K562 (cell line): ENCODE data around the gene ZDHHC14. TPM values are rescaled to one million over a fixed set of nuclear protein-coding genes. Genes with fewer than 3 reads are reported as not detected.

Experiments used
- CBX8 ChIP-seq: fragments of 200-600 bp; sonication (generic); IDR thresholded peaks from 2 replicates; pipeline ENCODE4 v1.6.1; 2012; ENCODE audit warnings: borderline replicate concordance, mixed run types, low read depth, mild to moderate bottlenecking, moderate library complexity, mixed read lengths, low read length, control low read depth, inconsistent platforms; ENCODE audit not compliant: poor library complexity, severe bottlenecking; ENCODE audit errors: extremely low read depth
- CREB1 ChIP-seq, 2 experiments: sonication (generic) in 1 of 2; formaldehyde crosslinking in 1 of 2; IDR thresholded peaks; 2 replicates each; pipeline versions ENCODE4 v1.6.1 to v1.8.0; 2012 to 2022; ENCODE audit warnings: inconsistent platforms in 1 of 2, mild to moderate bottlenecking in 1 of 2, missing genetic modification reagents in 1 of 2, moderate library complexity in 1 of 2
- CREB3 ChIP-seq: fragments of 450-650 bp; conservative IDR thresholded peaks from 2 replicates; pipeline ENCODE4 v1.6.1; 2016; ENCODE audit warnings: missing genetic modification characterization, low read depth, mild to moderate bottlenecking, missing compliant biosample characterization, moderate library complexity
- FOXK2 ChIP-seq, 2 experiments: fragments of 450-650 bp; IDR thresholded peaks in 1 of 2; conservative IDR thresholded peaks in 1 of 2; 2 replicates each; pipeline ENCODE4 v1.6.1; 2016; ENCODE audit warnings: low read depth in 2 of 2, mild to moderate bottlenecking in 1 of 2
- MCM7 ChIP-seq, 2 experiments: fragments of 450-650 bp; IDR thresholded peaks; 2 replicates each; pipeline ENCODE4 v1.6.1; 2016 to 2018
- RHOXF2B ChIP-seq: fragments of 250-450 bp; sonication (Bioruptor Pico); conservative IDR thresholded peaks from 2 replicates; pipeline ENCODE4 v1.5.1; 2021
- SMAD3 ChIP-seq: fragments of 450-650 bp; formaldehyde crosslinking; conservative IDR thresholded peaks from 2 replicates; pipeline ENCODE4 v1.4.0; 2020; ENCODE audit warnings: mild to moderate bottlenecking
- STAT5B ChIP-seq: fragments of 250-450 bp; sonication (Bioruptor Pico); IDR thresholded peaks from 2 replicates; pipeline ENCODE4 v1.8.0; 2021; ENCODE audit warnings: mild to moderate bottlenecking, inconsistent platforms
- polyA plus RNA-seq, 8 experiments: library from polyadenylated mRNA; depleted of rRNA in 4 of 8; stranded (reverse) in 5 of 8; unstranded in 3 of 8; fragments of >200 nt; fragmentation: Nextera tagmentation in 2 of 8; fragmentation: Illumina TruSeq in 1 of 8; extraction: Ambion mirVana in 2 of 8; extraction: Trizol in 1 of 8; gene quantifications; 2 replicates each; pipeline versions ENCODE4 v1.2.1 to v1.2.3, GENCODE V29; 2011 to 2014; ENCODE audit warnings: inconsistent platforms in 1 of 8, missing spikeins in 1 of 8
- total RNA-seq, 7 experiments: library from RNA; depleted of rRNA in 6 of 7; stranded (reverse); fragments of >200 nt in 6 of 7; fragmentation: Illumina TruSeq in 2 of 7; extraction: Trizol in 2 of 7; gene quantifications; 2 replicates each; pipeline versions ENCODE4 v1.2.1 to v1.2.3, GENCODE V29; 2011 to 2021; ENCODE audit warnings: low replicate concordance in 1 of 7
- TF ChIP-seq, protein P1 (sequence below): sonication (generic); formaldehyde crosslinking; IDR thresholded peaks from 2 replicates; pipeline ENCODE4 v1.8.1; 2023; ENCODE audit warnings: mild to moderate bottlenecking, missing genetic modification reagents, moderate library complexity
- TF ChIP-seq, protein P2 (sequence below), 2 experiments: fragments of 450-650 bp in 1 of 2; sonication (generic) in 1 of 2; formaldehyde crosslinking in 1 of 2; IDR thresholded peaks; 2 replicates each; pipeline versions ENCODE4 v1.7.1 to v1.9.0; 2016 to 2022; ENCODE audit warnings: inconsistent platforms in 1 of 2, mild to moderate bottlenecking in 1 of 2, missing genetic modification reagents in 1 of 2

ZDHHC14 gene
- total and polyA plus RNA-seq, 9 of the 15 experiments (the other 6 are each of a cell fraction or from before 2014, with no cell fraction given), result 0.92 to 23.1 (median 13.8) TPM

DNA sequence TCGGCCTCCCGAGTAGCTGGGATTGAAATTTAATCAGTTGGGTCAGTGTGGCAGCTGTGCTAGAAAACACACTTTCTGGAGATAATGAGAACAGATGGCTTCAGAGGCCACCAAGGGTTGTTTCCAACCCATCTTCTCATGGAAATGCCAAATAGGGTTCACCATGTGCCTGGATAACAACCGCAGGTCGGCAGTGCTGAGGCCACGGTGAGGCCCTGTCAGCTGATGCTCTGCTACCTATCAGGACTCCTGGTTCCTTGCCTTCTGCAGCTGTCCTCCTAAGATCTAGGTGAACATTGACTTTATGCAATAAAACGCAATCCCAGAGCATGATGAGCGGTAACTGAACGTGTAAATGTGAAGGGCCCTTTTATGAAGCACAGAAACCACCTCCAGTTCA lies 302.7 kb downstream of the ZDHHC14 start (continued):
- no peak for TF ChIP-seq CREB1 (IDR thresholded peaks at IDR 0.05)
- TF ChIP-seq CREB1 (CRISPR knock-in tag; IDR thresholded peaks at IDR 0.05), result no peak
- TF ChIP-seq CBX8, result no peak
- TF ChIP-seq STAT5B (CRISPR knock-in tag), result no peak
- TF ChIP-seq MCM7 (IDR thresholded peaks at IDR 0.05), result no peak
- TF ChIP-seq, protein P1, sequence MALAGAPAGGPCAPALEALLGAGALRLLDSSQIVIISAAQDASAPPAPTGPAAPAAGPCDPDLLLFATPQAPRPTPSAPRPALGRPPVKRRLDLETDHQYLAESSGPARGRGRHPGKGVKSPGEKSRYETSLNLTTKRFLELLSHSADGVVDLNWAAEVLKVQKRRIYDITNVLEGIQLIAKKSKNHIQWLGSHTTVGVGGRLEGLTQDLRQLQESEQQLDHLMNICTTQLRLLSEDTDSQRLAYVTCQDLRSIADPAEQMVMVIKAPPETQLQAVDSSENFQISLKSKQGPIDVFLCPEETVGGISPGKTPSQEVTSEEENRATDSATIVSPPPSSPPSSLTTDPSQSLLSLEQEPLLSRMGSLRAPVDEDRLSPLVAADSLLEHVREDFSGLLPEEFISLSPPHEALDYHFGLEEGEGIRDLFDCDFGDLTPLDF (CRISPR knock-in tag), result no peak
- no peak for TF ChIP-seq FOXK2 (conservative IDR thresholded peaks at IDR 0.05 in 1 of 2, IDR thresholded peaks at IDR 0.05 in 1 of 2; ENCODE audit: low read depth in 2 of 2)
- no peak for TF ChIP-seq RHOXF2B (CRISPR knock-in tag)
- TF ChIP-seq, protein P2, sequence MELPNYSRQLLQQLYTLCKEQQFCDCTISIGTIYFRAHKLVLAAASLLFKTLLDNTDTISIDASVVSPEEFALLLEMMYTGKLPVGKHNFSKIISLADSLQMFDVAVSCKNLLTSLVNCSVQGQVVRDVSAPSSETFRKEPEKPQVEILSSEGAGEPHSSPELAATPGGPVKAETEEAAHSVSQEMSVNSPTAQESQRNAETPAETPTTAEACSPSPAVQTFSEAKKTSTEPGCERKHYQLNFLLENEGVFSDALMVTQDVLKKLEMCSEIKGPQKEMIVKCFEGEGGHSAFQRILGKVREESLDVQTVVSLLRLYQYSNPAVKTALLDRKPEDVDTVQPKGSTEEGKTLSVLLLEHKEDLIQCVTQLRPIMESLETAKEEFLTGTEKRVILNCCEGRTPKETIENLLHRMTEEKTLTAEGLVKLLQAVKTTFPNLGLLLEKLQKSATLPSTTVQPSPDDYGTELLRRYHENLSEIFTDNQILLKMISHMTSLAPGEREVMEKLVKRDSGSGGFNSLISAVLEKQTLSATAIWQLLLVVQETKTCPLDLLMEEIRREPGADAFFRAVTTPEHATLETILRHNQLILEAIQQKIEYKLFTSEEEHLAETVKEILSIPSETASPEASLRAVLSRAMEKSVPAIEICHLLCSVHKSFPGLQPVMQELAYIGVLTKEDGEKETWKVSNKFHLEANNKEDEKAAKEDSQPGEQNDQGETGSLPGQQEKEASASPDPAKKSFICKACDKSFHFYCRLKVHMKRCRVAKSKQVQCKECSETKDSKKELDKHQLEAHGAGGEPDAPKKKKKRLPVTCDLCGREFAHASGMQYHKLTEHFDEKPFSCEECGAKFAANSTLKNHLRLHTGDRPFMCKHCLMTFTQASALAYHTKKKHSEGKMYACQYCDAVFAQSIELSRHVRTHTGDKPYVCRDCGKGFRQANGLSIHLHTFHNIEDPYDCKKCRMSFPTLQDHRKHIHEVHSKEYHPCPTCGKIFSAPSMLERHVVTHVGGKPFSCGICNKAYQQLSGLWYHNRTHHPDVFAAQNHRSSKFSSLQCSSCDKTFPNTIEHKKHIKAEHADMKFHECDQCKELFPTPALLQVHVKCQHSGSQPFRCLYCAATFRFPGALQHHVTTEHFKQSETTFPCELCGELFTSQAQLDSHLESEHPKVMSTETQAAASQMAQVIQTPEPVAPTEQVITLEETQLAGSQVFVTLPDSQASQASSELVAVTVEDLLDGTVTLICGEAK (IDR thresholded peaks at IDR 0.05), result no peak
- TF ChIP-seq, protein P2 (CRISPR knock-in tag; IDR thresholded peaks at IDR 0.05), result no peak
- no peak for TF ChIP-seq CREB3
- no peak for TF ChIP-seq SMAD3 (CRISPR knock-in tag)
